HEK293 (cell line): ENCODE data around the gene RAB40AL.

Source experiments
- CTCF ChIA-PET: fragments of 350-600 bp; formaldehyde crosslinking; extraction: SDS; loops from one replicate; lab custom pipeline; 2021; ENCODE audit warnings: antibody characterized with exemption; lab: Yijun Ruan, JAX
- POLR2A ChIA-PET: fragments of 300-600 bp; formaldehyde crosslinking; extraction: SDS; loops from one replicate; lab custom pipeline; 2020; ENCODE audit warnings: antibody characterized with exemption, inconsistent platforms; lab: Yijun Ruan, JAX
- H3K27ac ChIP-seq: fragments of 200-500 bp; sonication (Bioruptor generic); 2 replicates; pipeline ENCODE4 v1.5.1; 2014; ENCODE audit warnings: low read depth, low read length, control low read depth, inconsistent platforms; ENCODE audit errors: extremely low read depth
- H3K36me3 ChIP-seq, 2 experiments: fragments of 200-500 bp in 1 of 2; sonication (Bioruptor generic) in 1 of 2; 1 replicate in 1 of 2; 2 replicates in 1 of 2; pipeline ENCODE4 v1.5.1; 2014 to 2017; ENCODE audit warnings: inconsistent platforms in 2 of 2, low read length in 2 of 2; ENCODE audit not compliant: control insufficient read depth in 2 of 2, insufficient read depth in 1 of 2
- H3K4me1 ChIP-seq: fragments of 200-500 bp; sonication (Bioruptor generic); 2 replicates; pipeline ENCODE4 v1.5.1; 2014; ENCODE audit warnings: mild to moderate bottlenecking, low read length, inconsistent platforms; ENCODE audit not compliant: control insufficient read depth, insufficient read depth
- H3K4me3 ChIP-seq: 2 replicates; pipeline ENCODE4 v1.5.1; 2011; ENCODE audit warnings: low read depth, mild to moderate bottlenecking, control low read depth, low read length, moderate library complexity
- H3K9me3 ChIP-seq: fragments of 200-500 bp; sonication (Bioruptor generic); 2 replicates; pipeline ENCODE4 v1.5.1; 2014; ENCODE audit warnings: low read depth, low read length, inconsistent platforms; ENCODE audit not compliant: control insufficient read depth, insufficient read depth
- KLF1 ChIP-seq: fragments of 450-650 bp; formaldehyde crosslinking; IDR thresholded peaks from 2 replicates; pipeline ENCODE4 v1.5.1; 2016; ENCODE audit warnings: missing biosample characterization, missing genetic modification characterization
- SCRT1 ChIP-seq: fragments of 450-650 bp; formaldehyde crosslinking; IDR thresholded peaks from 2 replicates; pipeline ENCODE4 v1.5.1; 2016; ENCODE audit warnings: missing biosample characterization, missing genetic modification characterization, borderline replicate concordance
- ZFHX2 ChIP-seq: fragments of 450-650 bp; formaldehyde crosslinking; conservative IDR thresholded peaks from 2 replicates; pipeline ENCODE4 v1.5.1; 2016; ENCODE audit warnings: missing biosample characterization, missing genetic modification characterization
- ZNF350 ChIP-seq: fragments of 450-650 bp; formaldehyde crosslinking; IDR thresholded peaks from 2 replicates; pipeline ENCODE4 v1.5.0; 2017; ENCODE audit warnings: missing biosample characterization, mild to moderate bottlenecking, missing genetic modification characterization
- ZNF404 ChIP-seq: fragments of 450-650 bp; formaldehyde crosslinking; IDR thresholded peaks from 2 replicates; pipeline ENCODE4 v1.5.1; 2017; ENCODE audit warnings: missing biosample characterization, missing genetic modification characterization
- ZNF48 ChIP-seq: fragments of 450-650 bp; formaldehyde crosslinking; IDR thresholded peaks from 2 replicates; pipeline ENCODE4 v1.5.1; 2016; ENCODE audit warnings: missing biosample characterization, missing genetic modification characterization
- ZNF529 ChIP-seq: fragments of 450-650 bp; formaldehyde crosslinking; IDR thresholded peaks from 2 replicates; pipeline ENCODE4 v1.5.1; 2017; ENCODE audit warnings: missing genetic modification characterization, missing biosample characterization; ENCODE audit not compliant: insufficient replicate concordance
- TF ChIP-seq, protein P1 (sequence below): fragments of 450-650 bp; formaldehyde crosslinking; IDR thresholded peaks from 2 replicates; pipeline ENCODE4 v1.5.1; 2016; ENCODE audit warnings: missing biosample characterization, missing genetic modification characterization
- TF ChIP-seq, protein P2 (sequence below): fragments of 450-650 bp; formaldehyde crosslinking; IDR thresholded peaks from 2 replicates; pipeline ENCODE4 v1.5.1; 2016; ENCODE audit warnings: missing biosample characterization, missing genetic modification characterization, low read depth

RAB40AL gene

DNA sequence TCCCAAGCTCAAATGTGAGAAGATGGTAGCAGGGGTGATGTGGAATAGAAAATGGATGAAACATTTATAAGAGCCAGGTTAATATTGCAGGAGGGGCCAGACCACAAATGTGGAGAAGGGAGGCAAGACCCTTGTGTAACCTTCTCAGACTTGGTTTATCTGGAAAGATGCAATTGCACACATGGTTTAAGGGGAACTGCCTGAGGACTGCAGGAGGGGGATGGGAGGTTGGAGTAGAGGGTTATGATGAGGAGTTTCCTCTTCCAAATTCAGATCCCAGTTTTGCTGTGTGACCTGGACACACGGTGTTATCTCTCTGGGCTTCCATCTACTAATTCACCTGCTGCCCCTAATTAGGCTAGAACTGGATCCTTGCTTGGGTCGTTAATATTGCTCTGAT is 46.1 kb downstream of the RAB40AL start (continued):
- TF ChIP-seq, protein P1, sequence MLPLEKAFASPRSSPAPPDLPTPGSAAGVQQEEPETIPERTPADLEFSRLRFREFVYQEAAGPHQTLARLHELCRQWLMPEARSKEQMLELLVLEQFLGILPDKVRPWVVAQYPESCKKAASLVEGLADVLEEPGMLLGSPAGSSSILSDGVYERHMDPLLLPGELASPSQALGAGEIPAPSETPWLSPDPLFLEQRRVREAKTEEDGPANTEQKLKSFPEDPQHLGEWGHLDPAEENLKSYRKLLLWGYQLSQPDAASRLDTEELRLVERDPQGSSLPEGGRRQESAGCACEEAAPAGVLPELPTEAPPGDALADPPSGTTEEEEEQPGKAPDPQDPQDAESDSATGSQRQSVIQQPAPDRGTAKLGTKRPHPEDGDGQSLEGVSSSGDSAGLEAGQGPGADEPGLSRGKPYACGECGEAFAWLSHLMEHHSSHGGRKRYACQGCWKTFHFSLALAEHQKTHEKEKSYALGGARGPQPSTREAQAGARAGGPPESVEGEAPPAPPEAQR (tag by site-specific recombination), result no peak

DNA sequence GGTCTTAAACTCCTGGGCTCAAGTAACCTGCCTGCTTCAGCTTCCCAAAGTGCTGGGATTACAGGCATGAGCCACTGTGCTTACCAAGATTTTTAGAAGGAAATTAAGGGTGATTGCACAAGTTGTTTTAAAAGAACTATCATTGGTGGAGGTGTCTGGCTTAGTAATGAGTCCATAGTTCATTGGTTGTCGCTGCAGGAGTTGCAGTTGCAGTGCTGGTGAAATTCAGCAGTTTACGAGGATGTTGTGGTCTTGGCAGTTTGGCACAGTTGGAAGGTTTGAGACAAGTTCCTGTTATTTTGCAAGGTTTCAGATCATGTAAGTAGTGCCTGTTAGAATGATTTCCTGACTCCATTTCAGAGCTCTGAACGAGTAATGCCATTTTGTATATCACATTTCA is 48.1 kb downstream of the RAB40AL start:
- Histone ChIP-seq H3K4me1 (no peaks in the 10 kb centered on the region), H3K4me3 (no peak overlapping the region), H3K9me3 (no peaks in the 10 kb centered on the region), H3K27ac (no peak overlapping the region)
- TF ChIP-seq ZNF404 (tag by site-specific recombination), result no peak
- TF ChIP-seq SCRT1 (tag by site-specific recombination), result no peak
- no peak for TF ChIP-seq ZNF48 (tag by site-specific recombination)
- TF ChIP-seq ZNF529 (tag by site-specific recombination), result no peak
- no peak for TF ChIP-seq ZFHX2
- no peak for TF ChIP-seq ZNF350 (tag by site-specific recombination)
- no peak for TF ChIP-seq KLF1 (tag by site-specific recombination)
- TF ChIP-seq, protein P2, sequence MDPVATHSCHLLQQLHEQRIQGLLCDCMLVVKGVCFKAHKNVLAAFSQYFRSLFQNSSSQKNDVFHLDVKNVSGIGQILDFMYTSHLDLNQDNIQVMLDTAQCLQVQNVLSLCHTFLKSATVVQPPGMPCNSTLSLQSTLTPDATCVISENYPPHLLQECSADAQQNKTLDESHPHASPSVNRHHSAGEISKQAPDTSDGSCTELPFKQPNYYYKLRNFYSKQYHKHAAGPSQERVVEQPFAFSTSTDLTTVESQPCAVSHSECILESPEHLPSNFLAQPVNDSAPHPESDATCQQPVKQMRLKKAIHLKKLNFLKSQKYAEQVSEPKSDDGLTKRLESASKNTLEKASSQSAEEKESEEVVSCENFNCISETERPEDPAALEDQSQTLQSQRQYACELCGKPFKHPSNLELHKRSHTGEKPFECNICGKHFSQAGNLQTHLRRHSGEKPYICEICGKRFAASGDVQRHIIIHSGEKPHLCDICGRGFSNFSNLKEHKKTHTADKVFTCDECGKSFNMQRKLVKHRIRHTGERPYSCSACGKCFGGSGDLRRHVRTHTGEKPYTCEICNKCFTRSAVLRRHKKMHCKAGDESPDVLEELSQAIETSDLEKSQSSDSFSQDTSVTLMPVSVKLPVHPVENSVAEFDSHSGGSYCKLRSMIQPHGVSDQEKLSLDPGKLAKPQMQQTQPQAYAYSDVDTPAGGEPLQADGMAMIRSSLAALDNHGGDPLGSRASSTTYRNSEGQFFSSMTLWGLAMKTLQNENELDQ (tag by site-specific recombination), result no peak
- TF ChIP-seq, all 188 proteins: peak for 0
- POLR2A ChIA-PET, result no interaction called here
- CTCF ChIA-PET, result interaction anchor here (0.6 kb wide), 1 partner anchor 97 kb away, joined by 3 read pairs; no protein-coding TSS in a partner anchor
- H3K36me3 ChIP-seq, result no peaks in the 10 kb centered on the region
